HUDEP-2 (cell line): ENCODE results near the gene CDK7.
"Not testable (repeated sequence)": the region's sequence is repeated elsewhere in the genome, so short reads cannot be mapped to it uniquely, and the experiment has no call there.

Experiments used
- DNase-seq, 76 experiments: peaks; one replicate each; lab custom pipeline; 2025; ENCODE audit not compliant: unreplicated experiment in 76 of 76; lab: John Stamatoyannopoulos, UW

The CDK7 gene

GRCh38 chr5:69231851-69232250 is 2.8 kb upstream of the CDK7 start:
- DNase-seq = no peak

DNA sequence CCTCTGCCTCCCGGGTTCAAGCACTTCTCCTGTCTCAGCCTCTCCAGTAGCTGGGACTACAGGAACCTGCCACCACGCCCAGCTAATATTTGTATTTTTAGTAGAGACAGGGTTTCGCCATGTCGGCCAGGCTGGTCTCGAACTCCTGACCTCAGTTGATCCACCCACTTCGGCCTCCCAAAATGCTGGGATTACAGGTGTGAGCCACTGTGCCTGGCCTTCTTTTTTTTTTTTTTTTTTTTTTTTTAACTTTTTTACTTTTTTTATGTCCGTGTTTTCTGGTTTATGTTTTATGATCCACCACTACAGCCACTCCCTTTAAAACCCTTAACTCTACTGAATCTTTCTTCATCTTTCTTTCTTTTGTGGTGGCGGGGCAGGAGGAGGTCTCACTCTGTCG is 2.0 kb downstream of the CDK7 start:
- DNase-seq = not testable (repeated sequence)

GRCh38 chr5:69237877-69238276 is 3.2 kb downstream of the CDK7 start:
- no peak for DNase-seq

DNA sequence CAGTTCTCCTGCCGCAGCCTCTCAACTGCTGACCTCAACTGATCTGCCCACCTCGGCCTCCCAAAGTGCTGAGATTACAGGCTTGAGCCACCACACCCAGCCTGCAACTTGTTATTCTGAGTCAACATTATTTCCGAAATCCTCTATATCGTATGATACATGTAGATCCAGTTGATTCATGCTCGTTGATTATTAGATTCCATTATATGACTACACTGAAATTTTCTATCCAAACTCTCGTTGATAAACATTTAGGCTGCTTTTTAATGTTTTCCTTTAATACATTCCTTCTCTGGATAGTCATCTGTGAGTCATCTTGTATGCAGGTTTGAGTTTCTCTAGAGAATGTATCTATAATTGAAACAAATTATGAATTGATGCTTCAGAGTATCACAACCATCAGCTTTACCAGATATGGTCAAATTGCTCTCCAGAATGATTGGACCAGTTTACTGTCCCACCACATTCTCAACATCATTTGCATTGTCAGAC is 4.1 kb downstream of the CDK7 start:
- DNase-seq = no peak

GRCh38 chr5:69242215-69242927 is 7.7 kb downstream of the CDK7 start:
- no peak for DNase-seq

DNA sequence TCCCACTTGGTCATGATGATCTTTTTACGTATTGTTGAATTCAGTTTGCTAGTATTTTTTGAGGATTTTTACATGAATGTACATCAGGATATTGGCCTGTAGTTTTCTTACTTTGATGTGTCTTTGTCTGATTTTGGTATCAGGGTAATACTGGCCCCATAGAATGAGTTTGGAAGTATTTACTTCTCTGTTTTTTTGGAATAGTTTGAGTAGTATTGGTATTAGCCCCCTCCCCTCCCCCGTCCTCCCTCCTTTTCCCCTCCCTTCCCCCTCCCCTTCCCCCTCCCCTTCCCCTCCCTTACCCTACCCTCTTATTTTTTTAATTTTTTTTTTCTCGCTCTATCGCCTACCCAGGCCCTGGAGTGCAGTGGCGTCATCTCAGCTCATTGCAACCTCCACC is 10.3 kb downstream of the CDK7 start:
- DNase-seq = no peak

- no peak for DNase-seq
Observed at GRCh38 chr5:69248019-69248418, 13.3 kb downstream of the CDK7 start.

GRCh38 chr5:69250593-69250992 is 15.9 kb downstream of the CDK7 start:
- DNase-seq = no peak

- DNase-seq = no peak
Observed at GRCh38 chr5:69252437-69252836, 17.8 kb downstream of the CDK7 start.

DNA sequence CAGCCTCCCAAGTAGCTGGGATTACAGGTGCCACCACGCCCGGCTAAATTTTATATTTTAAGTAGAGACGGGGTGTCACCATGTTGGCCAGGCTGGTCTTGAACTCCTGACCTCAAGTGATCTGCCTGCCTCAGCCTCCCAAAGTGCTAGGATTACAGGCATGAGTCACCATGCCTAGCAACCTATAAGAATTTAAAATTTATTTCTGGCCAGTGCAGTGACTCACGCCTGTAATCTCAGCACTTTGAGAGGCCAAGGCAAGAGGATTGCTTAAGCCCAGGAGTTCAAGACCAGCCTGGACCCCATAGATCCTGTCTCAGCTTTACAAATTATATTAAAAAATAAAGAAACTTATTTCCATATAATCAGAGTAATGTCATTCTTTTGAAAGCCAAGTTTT is 21.3 kb downstream of the CDK7 start:
- not testable (repeated sequence) for DNase-seq

DNA sequence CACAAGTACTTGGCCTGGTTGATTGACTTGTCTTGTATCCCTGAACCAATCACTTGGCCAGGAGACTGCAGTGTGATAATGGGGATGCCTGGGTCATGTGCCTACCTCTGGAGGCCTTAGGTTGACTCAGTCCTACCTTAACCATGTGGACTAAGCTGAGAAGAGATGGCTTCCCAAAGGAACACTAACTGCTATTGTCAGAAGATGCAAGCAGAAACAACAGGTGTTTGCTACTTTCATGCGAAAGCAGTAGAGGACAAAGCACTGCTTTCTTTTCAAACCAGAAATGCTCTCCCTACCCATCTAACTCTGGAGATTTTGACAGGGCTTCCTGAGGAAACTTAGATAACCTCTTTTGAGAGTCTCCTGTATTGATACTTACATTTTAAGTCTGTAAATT is 22.9 kb downstream of the CDK7 start:
- no peak for DNase-seq

DNA sequence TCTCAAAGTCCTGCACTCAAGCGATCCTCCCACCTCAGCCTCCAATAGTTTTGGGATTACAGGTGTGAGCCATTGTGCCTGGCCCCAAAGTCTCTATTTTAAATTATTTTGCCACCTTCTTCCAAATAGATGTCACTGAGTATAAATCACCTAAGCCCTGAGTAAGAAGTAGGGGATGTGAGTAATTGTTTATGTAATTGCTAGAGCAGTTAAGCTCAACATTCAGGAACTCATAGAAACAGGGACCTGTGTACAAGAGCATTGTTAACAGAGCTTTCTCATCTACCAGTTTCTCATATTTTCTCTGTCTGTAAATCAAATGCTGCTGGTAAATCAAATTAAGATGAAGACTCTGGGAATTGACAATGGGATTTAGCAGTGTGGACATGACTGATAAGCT is 26.3 kb downstream of the CDK7 start:
- no peak for DNase-seq

DNA sequence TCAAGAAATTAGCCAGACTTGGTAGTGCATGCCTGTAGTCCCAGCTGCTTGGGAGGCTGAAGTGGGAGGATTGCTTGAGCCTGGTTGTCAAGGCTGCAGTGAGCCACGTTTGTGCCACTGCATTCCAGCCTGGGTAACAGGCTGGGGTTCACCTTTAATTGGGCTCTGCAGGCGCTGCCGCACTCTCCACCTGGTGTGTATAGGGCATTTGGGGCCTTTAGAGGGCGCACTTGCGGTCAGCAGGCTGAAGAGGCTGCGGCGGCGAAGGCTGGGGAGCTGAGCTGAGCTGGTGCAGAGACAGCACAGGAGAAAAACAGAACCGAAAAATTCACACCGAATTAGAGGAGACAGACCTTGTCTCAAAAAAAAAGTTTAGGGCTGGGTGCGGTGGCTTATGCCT is 31.2 kb downstream of the CDK7 start:
- DNase-seq = peak in 13 of 76 experiments; percentile 1 to 24 (median 4)

DNA sequence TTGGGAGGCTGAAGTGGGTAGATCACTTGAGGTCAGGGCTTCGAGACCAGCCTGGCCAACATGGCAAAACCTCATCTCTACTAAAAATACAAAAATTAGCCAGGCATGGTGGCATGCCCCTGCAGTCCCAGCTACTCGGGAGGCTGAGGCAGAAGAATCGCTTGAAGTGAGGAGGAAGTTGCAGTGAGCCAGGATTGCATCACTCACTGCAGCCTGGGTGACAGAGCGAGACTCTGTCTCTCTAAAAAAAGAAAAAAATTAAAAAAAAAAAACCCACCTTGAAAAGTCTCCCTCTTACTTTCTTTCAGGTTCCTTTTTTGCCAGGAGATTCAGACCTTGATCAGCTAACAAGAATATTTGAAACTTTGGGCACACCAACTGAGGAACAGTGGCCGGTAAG is 34.2 kb downstream of the CDK7 start:
- no peak for DNase-seq

DNA sequence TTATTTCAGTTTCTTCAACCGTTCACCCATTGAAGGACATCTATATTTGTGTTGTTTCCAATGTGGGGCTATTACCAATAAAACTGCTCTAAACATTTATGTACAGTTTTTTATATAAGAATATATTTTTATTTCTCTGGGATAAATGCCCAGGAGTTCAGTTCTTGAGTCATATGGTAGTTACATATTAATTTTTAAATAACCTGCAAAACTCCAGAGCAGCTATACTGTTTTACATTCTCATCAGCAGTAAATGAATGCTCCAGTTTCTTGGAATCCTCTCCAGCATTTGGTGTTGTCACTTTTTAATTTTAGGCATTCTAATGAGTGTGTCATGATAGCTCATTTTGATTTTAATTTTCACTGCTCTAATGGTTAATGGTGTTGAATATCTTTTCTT is 36.2 kb downstream of the CDK7 start:
- no peak for DNase-seq

DNA sequence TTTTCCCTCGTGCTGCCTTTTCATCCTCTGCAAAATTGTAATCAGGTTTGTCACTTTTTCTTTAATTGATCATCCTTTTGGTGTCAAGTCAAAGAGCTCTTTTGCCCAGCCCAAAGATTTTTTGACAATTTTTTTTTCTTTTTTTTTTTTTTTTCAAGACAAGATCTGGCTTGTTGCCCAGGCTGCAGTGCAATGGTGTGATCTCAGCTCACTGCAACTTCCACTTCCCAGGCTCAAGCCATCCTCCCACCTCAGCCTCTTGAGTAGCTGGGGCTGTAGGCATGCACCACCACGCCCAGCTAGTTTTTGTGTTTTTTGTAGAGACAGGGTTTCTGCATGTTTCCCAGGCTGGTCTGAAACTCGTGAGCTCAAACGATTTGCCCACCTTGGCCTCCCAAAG is 36.7 kb downstream of the CDK7 start:
- DNase-seq = peak in 68 of 76 experiments; percentile 2 to 79 (median 42)

- no peak for DNase-seq
Observed at GRCh38 chr5:69275563-69275962, 40.9 kb downstream of the CDK7 start.

DNA sequence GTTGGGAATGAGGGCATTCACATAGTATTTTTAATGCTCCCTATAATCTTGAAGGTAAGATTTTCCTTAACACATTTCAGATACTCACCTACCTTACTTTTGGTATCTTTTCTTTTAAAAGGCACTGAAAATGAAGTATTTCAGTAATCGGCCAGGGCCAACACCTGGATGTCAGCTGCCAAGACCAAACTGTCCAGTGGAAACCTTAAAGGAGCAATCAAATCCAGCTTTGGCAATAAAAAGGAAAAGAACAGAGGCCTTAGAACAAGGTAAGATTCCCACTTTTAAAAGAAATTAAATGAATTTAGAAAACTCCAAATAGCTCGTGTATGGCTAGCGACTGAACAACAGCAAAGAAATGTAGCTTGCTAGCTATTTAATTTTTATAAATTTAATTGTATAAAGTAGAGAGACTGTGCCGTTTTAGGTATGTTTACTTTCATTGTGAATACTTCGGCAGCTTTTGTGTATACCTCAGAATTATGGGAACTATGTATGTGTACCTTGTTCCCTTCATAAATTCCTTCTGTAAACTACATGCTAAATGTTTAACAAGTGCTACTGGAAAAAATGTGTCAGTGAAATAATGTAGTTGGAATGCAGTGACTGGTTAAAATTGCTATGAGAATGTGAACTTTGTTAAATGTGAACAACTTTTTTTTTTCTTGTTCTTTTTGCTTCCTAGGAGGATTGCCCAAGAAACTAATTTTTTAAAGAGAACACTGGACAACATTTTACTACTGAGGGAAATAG is 41.9 kb downstream of the CDK7 start:
- no peak for DNase-seq

GRCh38 chr5:69279517-69279916 is 44.8 kb downstream of the CDK7 start:
- no peak for DNase-seq

GRCh38 chr5:69281114-69281513 is 46.4 kb downstream of the CDK7 start:
- DNase-seq = no peak

DNA sequence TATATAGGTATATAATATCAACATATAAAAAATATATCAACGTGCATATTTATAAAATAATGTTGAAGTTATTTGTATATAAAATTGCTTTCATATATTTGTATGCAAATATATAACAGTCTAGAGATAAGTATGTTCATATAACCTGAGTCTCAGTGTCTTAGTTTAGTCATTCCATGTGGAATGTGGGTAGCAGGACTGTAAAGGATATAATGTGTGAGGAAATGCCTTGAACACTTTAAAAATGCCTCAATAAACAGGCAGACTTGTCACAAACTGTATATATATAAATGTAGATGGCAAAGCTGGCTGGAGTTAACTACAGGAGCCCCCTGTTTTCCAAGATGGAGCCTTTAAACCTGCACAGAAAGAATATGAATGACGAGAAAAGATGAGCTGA is 49.5 kb downstream of the CDK7 start:
- no peak for DNase-seq

DNA sequence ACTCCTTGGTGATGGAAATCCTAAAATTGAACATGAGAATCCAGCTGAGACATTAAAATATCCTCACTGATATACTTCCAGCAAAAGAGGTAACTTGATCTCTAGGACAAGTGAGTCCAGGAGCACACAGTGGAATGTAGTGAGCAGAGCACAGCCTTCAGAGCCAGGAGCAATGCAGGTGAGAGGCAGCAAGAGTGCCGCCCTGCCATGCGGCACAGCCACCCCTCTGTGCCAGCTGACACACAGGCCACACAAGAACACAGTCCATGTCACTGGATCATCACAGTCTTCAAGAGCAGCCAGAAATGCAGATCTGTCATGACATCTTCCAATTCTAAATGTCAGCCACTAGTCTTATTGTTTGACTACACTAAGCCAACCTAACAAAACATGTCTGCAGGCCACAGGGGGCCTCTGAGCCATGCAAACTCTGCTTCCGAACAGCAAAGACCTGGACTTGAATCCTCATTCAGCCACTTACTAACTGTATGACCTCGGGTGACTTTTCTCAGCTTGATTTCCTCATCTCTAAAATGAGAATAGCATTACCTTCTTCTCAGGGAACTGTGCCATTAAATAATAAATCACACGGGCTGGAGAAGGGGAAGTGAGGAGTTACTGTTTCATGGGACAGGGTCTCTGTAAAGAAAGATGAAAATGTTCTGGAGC is 50.9 kb downstream of the CDK7 start:
- no peak for DNase-seq
